GM18909 (cell line): ENCODE measurements around the gene VGLL1.
A peak's percentile ranks its signal among the peaks of the same experiment; 100 is the strongest.

Source experiments
- ATAC-seq: cut with Tn5 transposase; IDR thresholded peaks from one replicate; pipeline ENCODE4 v1.9.1; 2021; ENCODE audit warnings: mild to moderate bottlenecking; ENCODE audit not compliant: unreplicated experiment, poor library complexity

VGLL1 gene

GRCh38 chrX:136531951-136532350 lies at the start of gene VGLL1:
TSS of gene VGLL1 (plus strand) at chrX:136532215. CDS start at chrX:136536021, 3,806 bp downstream.
- no peak for ATAC-seq

GRCh38 chrX:136487647-136488046 lies 44.4 kb upstream of the VGLL1 start, which contains the start of gene BRS3:
TSS of gene BRS3 (plus strand) at chrX:136487947. CDS start at chrX:136488115, 168 bp downstream.
- ATAC-seq = no peak

GRCh38 chrX:136488706-136489105 lies 43.3 kb upstream of the VGLL1 start:
- ATAC-seq = no peak

- no peak for ATAC-seq
These were observed 40.2 kb upstream of the VGLL1 start for GRCh38 chrX:136491832-136492231.

GRCh38 chrX:136493011-136493410 lies 39.0 kb upstream of the VGLL1 start:
- ATAC-seq = no peak

- no peak for ATAC-seq
These were observed 37.0 kb upstream of the VGLL1 start for GRCh38 chrX:136495043-136495442.

GRCh38 chrX:136496186-136496763 lies 35.7 kb upstream of the VGLL1 start:
- no peak for ATAC-seq

GRCh38 chrX:136496764-136497555 lies 35.1 kb upstream of the VGLL1 start:
- ATAC-seq = peak; percentile 83

GRCh38 chrX:136497556-136498052 lies 34.4 kb upstream of the VGLL1 start, which contains the start of gene HTATSF1:
TSS of gene HTATSF1 (plus strand) at chrX:136497592. CDS start at chrX:136497685, 93 bp downstream.
- peak; percentile 19 for ATAC-seq

- ATAC-seq = no peak
These were observed 12.9 kb upstream of the VGLL1 start for GRCh38 chrX:136519069-136519468.

- ATAC-seq = no peak
These were observed 8.2 kb upstream of the VGLL1 start for GRCh38 chrX:136523770-136524169.

GRCh38 chrX:136525738-136526606 lies 6.0 kb upstream of the VGLL1 start:
- ATAC-seq = no peak

- no peak for ATAC-seq
These were observed 3.2 kb upstream of the VGLL1 start for GRCh38 chrX:136528645-136529315.

- no peak for ATAC-seq
These were observed 2.2 kb upstream of the VGLL1 start for GRCh38 chrX:136529795-136530194.

- ATAC-seq = no peak
These were observed 2.1 kb downstream of the VGLL1 start for GRCh38 chrX:136534131-136534530.

- ATAC-seq = no peak
These were observed 6.8 kb downstream of the VGLL1 start for GRCh38 chrX:136538811-136539210.

GRCh38 chrX:136540226-136540625 lies 8.2 kb downstream of the VGLL1 start:
- ATAC-seq = no peak

GRCh38 chrX:136541294-136541693 lies 9.3 kb downstream of the VGLL1 start:
- ATAC-seq = no peak

GRCh38 chrX:136542281-136542680 lies 10.3 kb downstream of the VGLL1 start:
- no peak for ATAC-seq

GRCh38 chrX:136546371-136546781 lies 14.4 kb downstream of the VGLL1 start:
- no peak for ATAC-seq
